Uterus (tissue), 4 donors: Measurements from ENCODE around the gene PRKD1. TPM values are rescaled to one million over a fixed set of nuclear protein-coding genes. Genes with fewer than 3 reads are reported as not detected.

Experiments
- DNase-seq, 2 donors: peaks; one replicate each; pipeline ENCODE4 v3.0.0-alpha.2; 2019 to 2020
- H3K27ac ChIP-seq, 2 donors: fragments of 200-600 bp; sonication (generic); 1 replicate in 1 of 2; 2 replicates in 1 of 2; pipeline ENCODE4 v1.5.1; 2016 to 2018
- H3K27me3 ChIP-seq, 2 donors: fragments of 200-600 bp; sonication (generic); one replicate each; pipeline ENCODE4 v1.5.1; 2018 to 2019; ENCODE audit warnings: control low read depth in 1 of 2
- H3K36me3 ChIP-seq, 2 donors: fragments of 200-600 bp; sonication (generic); one replicate each; pipeline ENCODE4 v1.5.1; 2019; ENCODE audit warnings: control low read depth in 1 of 2
- H3K4me1 ChIP-seq, 2 donors: fragments of 200-600 bp; sonication (generic); one replicate each; pipeline ENCODE4 v1.5.1; 2018 to 2019; ENCODE audit warnings: control low read depth in 1 of 2
- H3K4me3 ChIP-seq, 2 donors: fragments of 200-600 bp; sonication (generic); 1 replicate in 1 of 2; 2 replicates in 1 of 2; pipeline ENCODE4 v1.5.1; 2018 to 2019; ENCODE audit warnings: mild to moderate bottlenecking in 1 of 2
- H3K9me3 ChIP-seq, 2 donors: fragments of 200-600 bp; sonication (generic); one replicate each; pipeline ENCODE4 v1.5.1; 2019; ENCODE audit warnings: control low read depth in 1 of 2
- CTCF ChIP-seq, 4 experiments: fragments of 200-600 bp in 2 of 4; fragments of 450-650 bp in 2 of 4; sonication (generic) in 2 of 4; IDR thresholded peaks; one replicate each; pipeline ENCODE4 v1.5.1; 2016 to 2019; ENCODE audit warnings: antibody characterized with exemption in 4 of 4, mild to moderate bottlenecking in 2 of 4, moderate library complexity in 1 of 4
- POLR2A ChIP-seq, 2 donors: fragments of 450-650 bp; IDR thresholded peaks; one replicate each; pipeline ENCODE4 v1.6.1; 2016; ENCODE audit warnings: antibody characterized with exemption in 2 of 2, mild to moderate bottlenecking in 1 of 2, moderate library complexity in 1 of 2
- intact Hi-C: fragments of 100-400 bp; cut with DNase I; formaldehyde crosslinking; loops from one replicate; pipeline ENCODE4 v1.15.1; 2023; ENCODE audit warnings: low total_unique reads
- total RNA-seq, 4 donors: library from RNA; depleted of rRNA in 3 of 4; stranded (reverse); fragments of >200 nt in 3 of 4; gene quantifications; one replicate each; pipeline versions ENCODE4 v1.1.0 to v1.2.4, GENCODE V29; 2014 to 2023
- donor health status: DM: yes; HTN: yes; CAD: no.

PRKD1 gene
- total RNA-seq, 4 donors from 2014 or later, result 6.4 to 47.9 (median 31.5) TPM

- intact Hi-C loops, result no loop called here
- H3K4me3 ChIP-seq, result peak overlapping the region; percentile 59 to 89
- H3K27me3 ChIP-seq, result no peaks in the 10 kb centered on the region
- no peaks in the 10 kb centered on the region for H3K36me3 ChIP-seq
- H3K27ac ChIP-seq, result peak overlapping the region; percentile 78 to 86
- peak in 1 of 4 experiments; percentile 32 for TF ChIP-seq CTCF (IDR thresholded peaks at IDR 0.05)
- TF ChIP-seq POLR2A (IDR thresholded peaks at IDR 0.05), result no peak
- H3K4me1 ChIP-seq, result no peaks in the 10 kb centered on the region
- DNase-seq, result peak; percentile 40 to 55
- H3K9me3 ChIP-seq, result no peaks in the 10 kb centered on the region
Observed at GRCh38 chr14:29926701-29927375, 809 bp downstream of the PRKD1 start.

GRCh38 chr14:29926228-29926627 is 1.4 kb downstream of the PRKD1 start:
- Histone ChIP-seq H3K27ac (no peak overlapping the region), H3K36me3 (no peaks in the 10 kb centered on the region), H3K4me3 (peak overlapping the region; percentile 59 to 89), H3K27me3 (no peaks in the 10 kb centered on the region), H3K9me3 (no peaks in the 10 kb centered on the region), H3K4me1 (no peaks in the 10 kb centered on the region)
- no peak for TF ChIP-seq CTCF (IDR thresholded peaks at IDR 0.05)
- no peak for TF ChIP-seq POLR2A (IDR thresholded peaks at IDR 0.05)
- intact Hi-C loops, result no loop called here
- DNase-seq, result no peak

- Histone ChIP-seq H3K4me1 (no peaks in the 10 kb centered on the region), H3K27ac (no peak overlapping the region), H3K4me3 (no peak overlapping the region), H3K27me3 (no peaks in the 10 kb centered on the region), H3K36me3 (no peaks in the 10 kb centered on the region), H3K9me3 (no peaks in the 10 kb centered on the region)
- TF ChIP-seq CTCF (IDR thresholded peaks at IDR 0.05) (no peak), POLR2A (IDR thresholded peaks at IDR 0.05) (no peak)
- DNase-seq, result no peak
- intact Hi-C loops, result no loop called here
Observed at GRCh38 chr14:29925736-29926135, 1.9 kb downstream of the PRKD1 start.

- H3K27ac ChIP-seq, result no peak overlapping the region
- no peak for DNase-seq
- no peaks in the 10 kb centered on the region for H3K36me3 ChIP-seq
- H3K27me3 ChIP-seq, result no peaks in the 10 kb centered on the region
- TF ChIP-seq POLR2A (IDR thresholded peaks at IDR 0.05), result no peak
- intact Hi-C loops, result no loop called here
- H3K4me1 ChIP-seq, result no peaks in the 10 kb centered on the region
- H3K9me3 ChIP-seq, result no peaks in the 10 kb centered on the region
- no peak overlapping the region for H3K4me3 ChIP-seq
Observed at GRCh38 chr14:29925101-29925722, 2.4 kb downstream of the PRKD1 start.

- Histone ChIP-seq H3K27ac (no peak overlapping the region), H3K36me3 (no peaks in the 10 kb centered on the region), H3K27me3 (no peaks in the 10 kb centered on the region), H3K4me1 (no peaks in the 10 kb centered on the region), H3K4me3 (no peak overlapping the region), H3K9me3 (no peaks in the 10 kb centered on the region)
- no peak for DNase-seq
- TF ChIP-seq POLR2A (IDR thresholded peaks at IDR 0.05) (no peak), CTCF (IDR thresholded peaks at IDR 0.05) (no peak)
- intact Hi-C loops, result no loop called here
Observed at GRCh38 chr14:29919845-29920244, 7.8 kb downstream of the PRKD1 start.
